Karpas-422 (cell line): ENCODE measurements around the gene SLK. TPM values are rescaled to one million over a fixed set of nuclear protein-coding genes. Genes with fewer than 3 reads are reported as not detected.
A peak's percentile ranks its signal among the peaks of the same experiment; 100 is the strongest.

Experiments
- DNase-seq: peaks from one replicate; pipeline ENCODE4 v3.0.0-alpha.2; 2015
- H2AFZ ChIP-seq: fragments of 200-600 bp; sonication (generic); 2 replicates; pipeline ENCODE4 v1.6.1; 2014; ENCODE audit warnings: antibody characterized with exemption, low read length, mixed read lengths
- H3K27ac ChIP-seq: fragments of 200-600 bp; sonication (generic); 2 replicates; pipeline ENCODE4 v1.5.1; 2014; ENCODE audit warnings: mild to moderate bottlenecking, low read length, moderate library complexity
- H3K27me3 ChIP-seq: fragments of 200-600 bp; sonication (generic); 2 replicates; pipeline ENCODE4 v1.6.1; 2014; ENCODE audit warnings: low read length, mixed read lengths
- H3K36me3 ChIP-seq: fragments of 200-600 bp; sonication (generic); 2 replicates; pipeline ENCODE4 v1.6.1; 2014; ENCODE audit warnings: low read length, mixed read lengths; ENCODE audit not compliant: insufficient read depth
- H3K4me1 ChIP-seq: fragments of 200-600 bp; sonication (generic); 2 replicates; pipeline ENCODE4 v1.6.1; 2014; ENCODE audit warnings: mild to moderate bottlenecking, low read length, mixed read lengths
- H3K4me2 ChIP-seq: fragments of 200-600 bp; sonication (generic); 2 replicates; pipeline ENCODE4 v1.6.1; 2014; ENCODE audit warnings: low read length, low read depth, mild to moderate bottlenecking; ENCODE audit not compliant: poor library complexity, severe bottlenecking
- H3K4me3 ChIP-seq: fragments of 200-600 bp; sonication (generic); 2 replicates; pipeline ENCODE4 v1.5.1; 2014; ENCODE audit warnings: mild to moderate bottlenecking, antibody characterized with exemption, low read length, mixed read lengths
- H3K79me2 ChIP-seq: fragments of 200-600 bp; sonication (generic); 2 replicates; pipeline ENCODE4 v1.6.1; 2014; ENCODE audit warnings: mild to moderate bottlenecking, low read length, mixed read lengths
- H3K9ac ChIP-seq: fragments of 200-600 bp; sonication (generic); 2 replicates; pipeline ENCODE4 v1.6.0; 2014; ENCODE audit warnings: low read length
- H3K9me2 ChIP-seq: fragments of 200-600 bp; sonication (generic), shearing (Covaris generic); replicated peaks from 2 replicates; pipeline ENCODE4 v1.6.0; 2014; ENCODE audit warnings: mild to moderate bottlenecking, low read length, moderate library complexity; ENCODE audit not compliant: insufficient read depth
- H3K9me3 ChIP-seq: fragments of 300-700, 200-600 bp; sonication (generic); 2 replicates; pipeline ENCODE4 v1.6.1; 2014; ENCODE audit warnings: low read length, mixed read lengths
- H4K20me1 ChIP-seq: fragments of 200-600 bp; sonication (generic); 2 replicates; pipeline ENCODE4 v1.6.1; 2014; ENCODE audit warnings: mild to moderate bottlenecking, antibody characterized with exemption, low read length, low read depth; ENCODE audit not compliant: insufficient read depth
- total RNA-seq: library from RNA; depleted of rRNA; stranded (reverse); fragments of >200 nt; shearing (Covaris generic); gene quantifications from 2 replicates; pipeline ENCODE4 v1.2.3, GENCODE V29; 2014; ENCODE audit warnings: low replicate concordance

SLK gene
- total RNA-seq, 1 experiment from 2014 or later, result 28.1 TPM

GRCh38 chr10:104043185-104043830 is 76.4 kb downstream of the SLK start:
- no peak overlapping the region for H3K4me3 ChIP-seq
- no peak overlapping the region for H2AFZ ChIP-seq
- no peaks in the 10 kb centered on the region for H3K36me3 ChIP-seq
- no peaks in the 10 kb centered on the region for H3K9me2 ChIP-seq
- no peaks in the 10 kb centered on the region for H3K9me3 ChIP-seq
- H3K4me2 ChIP-seq, result no peak overlapping the region
- no peak overlapping the region for H3K27ac ChIP-seq
- H3K79me2 ChIP-seq, result no peaks in the 10 kb centered on the region
- H4K20me1 ChIP-seq, result no peaks in the 10 kb centered on the region
- H3K9ac ChIP-seq, result no peak overlapping the region
- DNase-seq, result no peak
- H3K27me3 ChIP-seq, result no peaks in the 10 kb centered on the region
- H3K4me1 ChIP-seq, result no peaks in the 10 kb centered on the region

GRCh38 chr10:104043854-104044253 is 76.9 kb downstream of the SLK start:
- DNase-seq, result no peak

GRCh38 chr10:104045151-104046089 is 78.5 kb downstream of the SLK start:
- no peaks in the 10 kb centered on the region for H3K9me3 ChIP-seq
- no peaks in the 10 kb centered on the region for H3K27me3 ChIP-seq
- H2AFZ ChIP-seq, result no peak overlapping the region
- no peaks in the 10 kb centered on the region for H3K36me3 ChIP-seq
- H3K4me2 ChIP-seq, result no peak overlapping the region
- H3K9ac ChIP-seq, result no peak overlapping the region
- peak; percentile 57 for DNase-seq
- H3K4me3 ChIP-seq, result no peak overlapping the region
- no peaks in the 10 kb centered on the region for H3K4me1 ChIP-seq
- no peaks in the 10 kb centered on the region for H4K20me1 ChIP-seq
- H3K27ac ChIP-seq, result no peak overlapping the region
- H3K9me2 ChIP-seq, result no peaks in the 10 kb centered on the region
- H3K79me2 ChIP-seq, result no peaks in the 10 kb centered on the region

More at GRCh38 chr10:104043854-104044253, 76.9 kb downstream of the SLK start:
- Histone ChIP-seq H3K4me3 (no peak overlapping the region), H3K4me1 (no peaks in the 10 kb centered on the region), H3K9me3 (no peaks in the 10 kb centered on the region), H3K9ac (no peak overlapping the region), H3K79me2 (no peaks in the 10 kb centered on the region), H3K9me2 (no peaks in the 10 kb centered on the region), H3K4me2 (no peak overlapping the region), H4K20me1 (no peaks in the 10 kb centered on the region), H3K27me3 (no peaks in the 10 kb centered on the region), H2AFZ (no peak overlapping the region), H3K27ac (no peak overlapping the region), H3K36me3 (no peaks in the 10 kb centered on the region)

- no peak overlapping the region for H2AFZ ChIP-seq
- no peaks in the 10 kb centered on the region for H3K4me1 ChIP-seq
- no peaks in the 10 kb centered on the region for H3K79me2 ChIP-seq
Measured at GRCh38 chr10:104046651-104047050, 79.7 kb downstream of the SLK start.

GRCh38 chr10:104049504-104050250 is 82.7 kb downstream of the SLK start:
- no peaks in the 10 kb centered on the region for H4K20me1 ChIP-seq
- no peaks in the 10 kb centered on the region for H3K9me2 ChIP-seq
- no peak overlapping the region for H3K4me3 ChIP-seq
- no peak for DNase-seq
- no peaks in the 10 kb centered on the region for H3K9me3 ChIP-seq
- H3K79me2 ChIP-seq, result no peaks in the 10 kb centered on the region
- H3K36me3 ChIP-seq, result no peaks in the 10 kb centered on the region
- no peak overlapping the region for H2AFZ ChIP-seq
- no peak overlapping the region for H3K27ac ChIP-seq
- H3K27me3 ChIP-seq, result no peaks in the 10 kb centered on the region
- H3K4me2 ChIP-seq, result no peak overlapping the region
- no peak overlapping the region for H3K9ac ChIP-seq
- no peaks in the 10 kb centered on the region for H3K4me1 ChIP-seq

More at GRCh38 chr10:104046651-104047050, 79.7 kb downstream of the SLK start:
- H3K27ac ChIP-seq, result no peak overlapping the region
- no peak for DNase-seq
- no peaks in the 10 kb centered on the region for H3K9me2 ChIP-seq
- H3K27me3 ChIP-seq, result no peaks in the 10 kb centered on the region
- H3K36me3 ChIP-seq, result no peaks in the 10 kb centered on the region
- H3K4me2 ChIP-seq, result no peak overlapping the region
- H4K20me1 ChIP-seq, result no peaks in the 10 kb centered on the region
- no peak overlapping the region for H3K4me3 ChIP-seq
- H3K9ac ChIP-seq, result no peak overlapping the region
- no peaks in the 10 kb centered on the region for H3K9me3 ChIP-seq

DNA sequence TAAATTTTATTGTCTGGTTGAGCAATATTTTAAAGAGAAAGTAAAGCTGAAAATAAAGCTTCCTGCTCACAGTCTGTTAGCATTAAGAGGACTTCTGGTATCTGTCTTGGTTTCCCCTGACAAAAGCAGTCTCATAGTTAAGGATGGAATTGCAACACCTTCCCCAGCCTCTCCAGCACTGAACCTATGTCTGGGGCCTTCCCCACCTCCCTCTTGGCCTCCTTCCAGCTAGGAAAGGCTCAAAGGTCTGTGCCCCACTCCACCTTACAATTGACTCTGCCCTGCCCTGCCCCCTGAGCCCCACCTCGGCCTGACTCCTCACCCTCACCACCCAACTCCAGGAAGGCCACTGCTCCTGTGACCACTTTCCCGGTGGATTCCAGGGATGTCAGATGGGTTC is 85.5 kb downstream of the SLK start:
- Histone ChIP-seq H3K9ac (no peak overlapping the region), H2AFZ (no peak overlapping the region)

DNA sequence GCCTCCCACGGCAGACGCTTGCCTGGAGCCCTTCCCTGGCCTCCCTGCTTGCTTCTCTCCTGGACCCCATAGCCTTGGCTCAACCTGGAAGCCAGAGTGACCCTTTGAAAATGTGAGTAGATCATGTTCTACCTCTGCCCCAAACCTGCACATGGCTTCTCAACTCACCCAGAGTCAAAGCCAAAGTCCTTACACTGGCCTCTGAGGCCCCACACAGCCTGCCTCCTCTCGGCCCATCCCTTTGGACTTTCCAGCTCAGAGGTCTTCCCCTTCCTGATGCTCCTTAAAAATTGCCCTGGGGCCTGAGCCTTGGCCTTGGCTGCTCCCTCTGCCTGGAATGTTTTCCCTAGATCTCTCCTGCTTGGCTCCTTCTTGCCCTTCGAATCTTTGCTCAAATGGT is 86.3 kb downstream of the SLK start:
- Histone ChIP-seq H4K20me1 (no peaks in the 10 kb centered on the region), H3K4me1 (no peaks in the 10 kb centered on the region), H3K79me2 (no peaks in the 10 kb centered on the region), H3K9me3 (no peaks in the 10 kb centered on the region), H3K4me2 (no peak overlapping the region), H3K27me3 (no peaks in the 10 kb centered on the region), H3K36me3 (no peaks in the 10 kb centered on the region), H3K9me2 (no peaks in the 10 kb centered on the region), H2AFZ (no peak overlapping the region), H3K9ac (no peak overlapping the region), H3K27ac (no peak overlapping the region), H3K4me3 (no peak overlapping the region)
- no peak for DNase-seq

More for the DNA sequence above, 85.5 kb downstream of the SLK start:
- Histone ChIP-seq H3K4me3 (no peak overlapping the region), H3K4me1 (no peaks in the 10 kb centered on the region), H3K27me3 (no peaks in the 10 kb centered on the region), H3K9me3 (no peaks in the 10 kb centered on the region), H3K36me3 (no peaks in the 10 kb centered on the region), H3K27ac (no peak overlapping the region), H3K79me2 (no peaks in the 10 kb centered on the region), H3K9me2 (no peaks in the 10 kb centered on the region), H3K4me2 (no peak overlapping the region), H4K20me1 (no peaks in the 10 kb centered on the region)
- DNase-seq, result no peak

DNA sequence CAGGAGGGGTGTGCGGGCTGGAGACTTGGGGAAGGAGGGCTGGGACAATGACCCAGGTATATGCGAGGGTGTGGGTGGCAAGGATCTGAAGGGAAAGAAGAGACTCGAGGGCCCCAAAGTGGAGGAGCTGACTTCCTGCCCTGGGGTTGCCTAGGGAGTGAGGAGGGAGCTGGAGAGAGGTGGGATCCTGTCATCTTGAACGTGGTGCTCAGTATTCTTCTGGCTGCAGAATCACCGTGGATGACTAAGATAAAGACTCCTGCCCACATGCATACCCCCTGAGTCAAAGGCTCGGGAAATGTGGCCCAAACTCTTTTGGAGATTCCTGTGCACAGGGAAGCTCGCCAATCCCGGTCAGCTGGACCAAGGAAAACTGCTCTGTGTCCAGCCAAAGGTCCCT is 87.5 kb downstream of the SLK start:
- H3K9me2 ChIP-seq, result no peaks in the 10 kb centered on the region
- H3K4me2 ChIP-seq, result no peak overlapping the region
- H3K27ac ChIP-seq, result no peak overlapping the region
- H3K9ac ChIP-seq, result no peak overlapping the region
- H2AFZ ChIP-seq, result no peak overlapping the region
- no peak for DNase-seq
- no peaks in the 10 kb centered on the region for H3K27me3 ChIP-seq
- H3K4me3 ChIP-seq, result no peak overlapping the region
- H3K4me1 ChIP-seq, result peaks cover 6% of the 10 kb centered on the region
- no peaks in the 10 kb centered on the region for H3K9me3 ChIP-seq
- no peaks in the 10 kb centered on the region for H3K79me2 ChIP-seq
- H3K36me3 ChIP-seq, result no peaks in the 10 kb centered on the region
- H4K20me1 ChIP-seq, result no peaks in the 10 kb centered on the region
